ENCODE results near the gene ACMSD.
"Not testable (repeated sequence)": the region's sequence is repeated elsewhere in the genome, so short reads cannot be mapped to it uniquely, and the experiment has no call there.

ACMSD gene

GRCh38 chr2:134855709-134856108 lies 17.3 kb downstream of the ACMSD start:
- no peak for DNase-seq

- no peak for DNase-seq
These were observed 19.8 kb downstream of the ACMSD start for GRCh38 chr2:134858245-134858644.

- DNase-seq = no peak
These were observed 22.8 kb downstream of the ACMSD start for GRCh38 chr2:134861173-134861572.

- no peak for DNase-seq
These were observed 23.7 kb downstream of the ACMSD start for GRCh38 chr2:134862069-134862468.

- no peak for DNase-seq
These were observed 24.3 kb downstream of the ACMSD start for GRCh38 chr2:134862674-134863073.

- no peak for DNase-seq
These were observed 25.0 kb downstream of the ACMSD start for GRCh38 chr2:134863446-134863845.

GRCh38 chr2:134865067-134865787 lies 26.8 kb downstream of the ACMSD start:
- DNase-seq = no peak

GRCh38 chr2:134866498-134867099 lies 28.2 kb downstream of the ACMSD start:
- DNase-seq = no peak

- DNase-seq = no peak
These were observed 31.7 kb downstream of the ACMSD start for GRCh38 chr2:134869946-134870736.

- no peak for DNase-seq
These were observed 34.7 kb downstream of the ACMSD start for GRCh38 chr2:134873152-134873551.

- DNase-seq = no peak
These were observed 36.9 kb downstream of the ACMSD start for GRCh38 chr2:134875309-134875708.

- no peak for DNase-seq
These were observed 44.4 kb downstream of the ACMSD start for GRCh38 chr2:134882773-134883172.

- no peak for DNase-seq
These were observed 45.3 kb downstream of the ACMSD start for GRCh38 chr2:134883552-134884293.

- DNase-seq = no peak
These were observed 46.0 kb downstream of the ACMSD start for GRCh38 chr2:134884435-134884834.

- no peak for DNase-seq
These were observed 54.0 kb downstream of the ACMSD start for GRCh38 chr2:134892282-134893035.

GRCh38 chr2:134897932-134898331 lies 59.5 kb downstream of the ACMSD start:
- no peak for DNase-seq

- DNase-seq = no peak
These were observed 60.8 kb downstream of the ACMSD start for GRCh38 chr2:134899204-134899603.

- DNase-seq = no peak
These were observed 61.7 kb downstream of the ACMSD start for GRCh38 chr2:134900151-134900550.

- DNase-seq = not testable (repeated sequence)
These were observed 65.3 kb downstream of the ACMSD start for GRCh38 chr2:134903701-134904100.

- DNase-seq = no peak
These were observed 66.8 kb downstream of the ACMSD start for GRCh38 chr2:134905168-134905567.

- no peak for DNase-seq
These were observed 68.3 kb downstream of the ACMSD start for GRCh38 chr2:134906726-134907125.

- DNase-seq = not testable (repeated sequence)
These were observed 69.2 kb downstream of the ACMSD start for GRCh38 chr2:134907441-134908116.
